Astrocyte (in vitro differentiated cells and primary cell): ENCODE results near the gene CABP7.

Source experiments
- CTCF ChIP-seq: IDR thresholded peaks from 2 replicates; pipeline ENCODE4 v1.5.1; 2011; ENCODE audit warnings: low read depth, mild to moderate bottlenecking, inconsistent platforms, low read length, moderate library complexity; ENCODE audit not compliant: insufficient read depth
- EZH2 ChIP-seq: IDR thresholded peaks from 2 replicates; pipeline ENCODE4 v1.6.1; 2012; ENCODE audit warnings: mild to moderate bottlenecking, low read length, inconsistent platforms; ENCODE audit not compliant: insufficient read depth

DNA sequence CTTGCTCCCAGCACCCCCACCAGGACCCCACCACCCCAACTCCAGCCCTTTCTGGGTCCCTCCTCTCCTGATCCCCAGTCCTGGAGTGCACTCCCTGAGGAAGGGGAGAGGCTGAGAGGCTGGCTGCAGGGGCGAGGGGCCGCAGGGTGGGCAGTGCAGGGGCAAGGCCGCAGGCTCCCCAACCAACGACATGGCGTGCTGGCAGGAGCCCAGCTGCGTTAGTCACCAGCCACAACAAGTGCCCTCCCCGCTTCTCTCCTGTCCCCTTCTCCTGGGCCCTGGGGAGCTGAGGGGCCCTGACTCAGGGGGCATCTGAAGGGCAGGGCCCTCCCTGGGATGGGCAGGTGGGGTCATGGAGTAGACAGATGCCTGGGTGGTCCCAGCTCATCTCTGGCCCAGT lies 2.3 kb downstream of the CABP7 start:
- TF ChIP-seq CTCF (no peak), EZH2 (no peak)
